ENCODE data around the gene ANAPC1.
"Not testable (repeated sequence)": the region's sequence is repeated elsewhere in the genome, so short reads cannot be mapped to it uniquely, and the experiment has no call there.

GRCh38 chr2:111772180-111772579 is 111.8 kb downstream of the ANAPC1 start:
- peak; percentile 23 for TF ChIP-seq CTCF (IDR thresholded peaks at IDR 0.05)
- TF ChIP-seq EZH2 (IDR thresholded peaks at IDR 0.05; ENCODE audit: borderline replicate concordance, insufficient read depth, low read depth, low read length, poor library complexity, severe bottlenecking) = not testable (repeated sequence)
